Neural progenitor cell (in vitro differentiated cells): ENCODE results near the gene TTLL3.

Source experiments
- CTCF ChIP-seq: fragments of 200-600 bp; sonication (generic); IDR thresholded peaks from 2 replicates; pipeline ENCODE4 v1.5.1; 2017; ENCODE audit warnings: antibody characterized with exemption, mild to moderate bottlenecking
- EZH2 ChIP-seq: fragments of 200-600 bp; sonication (generic); IDR thresholded peaks from 2 replicates; pipeline ENCODE4 v1.6.1; 2017; ENCODE audit warnings: antibody characterized with exemption, mild to moderate bottlenecking, moderate library complexity
- EZH2phosphoT487 ChIP-seq: fragments of 200-600 bp; sonication (generic); IDR thresholded peaks from 2 replicates; pipeline ENCODE4 v1.6.1; 2017; ENCODE audit warnings: antibody characterized with exemption

GRCh38 chr3:9793161-9793781 is 16.8 kb upstream of the TTLL3 start:
- no peak for TF ChIP-seq EZH2
- TF ChIP-seq CTCF: no peak
- TF ChIP-seq EZH2phosphoT487: no peak
